Subcutaneous adipose tissue (tissue), 4 donors: Measurements from ENCODE around the gene PTPRJ. TPM values are rescaled to one million over a fixed set of nuclear protein-coding genes. Genes with fewer than 3 reads are reported as not detected.

Source experiments
- CTCF ChIP-seq: fragments of 450-650 bp; IDR thresholded peaks from one replicate; pipeline ENCODE4 v1.5.1; 2016; ENCODE audit warnings: low read depth, mild to moderate bottlenecking, control low read depth, antibody characterized with exemption, moderate library complexity
- total RNA-seq, 4 donors: library from RNA; depleted of rRNA; stranded (reverse); fragments of >200 nt; gene quantifications; one replicate each; pipeline ENCODE4 v1.1.0, GENCODE V29; 2016

Gene PTPRJ
- total RNA-seq, 4 donors from 2014 or later = 5.1 to 28.7 (median 9.4) TPM

GRCh38 chr11:48074425-48075181, 94.2 kb downstream of the PTPRJ start:
- TF ChIP-seq CTCF = no peak

GRCh38 chr11:48075637-48076036, 95.3 kb downstream of the PTPRJ start:
- TF ChIP-seq CTCF = no peak

DNA sequence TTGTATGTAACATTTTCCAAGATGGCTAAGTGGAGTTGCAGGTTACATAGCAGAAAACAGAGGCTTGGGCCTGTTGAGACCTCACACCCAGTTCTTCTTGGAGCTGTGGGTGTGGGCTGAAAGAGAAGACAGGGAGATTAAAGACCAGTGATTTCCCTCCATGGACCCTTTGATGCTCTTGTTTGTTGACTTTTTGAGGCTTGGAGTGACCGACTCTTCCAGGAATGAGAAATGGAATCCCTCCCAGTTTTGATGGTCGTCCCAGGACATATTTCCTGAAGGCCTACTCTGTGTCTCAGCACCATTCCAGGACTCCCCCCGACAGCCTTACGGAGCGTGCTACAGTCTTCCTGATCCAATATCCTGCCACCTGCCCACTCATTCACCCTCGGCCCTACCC, 96.9 kb downstream of the PTPRJ start:
- no peak for TF ChIP-seq CTCF

DNA sequence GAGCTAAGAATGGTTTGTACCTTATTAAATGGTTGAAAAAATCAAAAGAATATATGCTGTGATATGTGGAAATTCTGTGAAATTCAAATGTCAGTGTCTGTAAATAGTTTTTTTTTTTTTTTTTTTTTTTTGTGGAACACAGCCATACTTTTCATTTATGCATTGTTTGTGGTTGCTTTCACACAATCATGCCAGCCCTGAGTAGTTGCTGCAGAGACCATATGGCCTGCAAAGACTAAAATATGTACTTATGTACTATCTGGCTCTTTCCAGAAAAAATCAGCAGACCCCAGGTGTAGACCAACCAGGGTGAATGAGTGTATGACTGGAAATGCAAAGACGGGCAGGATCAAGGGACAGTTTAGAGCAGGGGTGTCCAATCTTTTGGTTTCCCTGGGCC, 98.3 kb downstream of the PTPRJ start:
- no peak for TF ChIP-seq CTCF

- TF ChIP-seq CTCF = no peak
Observed at GRCh38 chr11:48079596-48079995, 99.2 kb downstream of the PTPRJ start.

- TF ChIP-seq CTCF = no peak
Observed at GRCh38 chr11:48080301-48080861, 100.0 kb downstream of the PTPRJ start.

DNA sequence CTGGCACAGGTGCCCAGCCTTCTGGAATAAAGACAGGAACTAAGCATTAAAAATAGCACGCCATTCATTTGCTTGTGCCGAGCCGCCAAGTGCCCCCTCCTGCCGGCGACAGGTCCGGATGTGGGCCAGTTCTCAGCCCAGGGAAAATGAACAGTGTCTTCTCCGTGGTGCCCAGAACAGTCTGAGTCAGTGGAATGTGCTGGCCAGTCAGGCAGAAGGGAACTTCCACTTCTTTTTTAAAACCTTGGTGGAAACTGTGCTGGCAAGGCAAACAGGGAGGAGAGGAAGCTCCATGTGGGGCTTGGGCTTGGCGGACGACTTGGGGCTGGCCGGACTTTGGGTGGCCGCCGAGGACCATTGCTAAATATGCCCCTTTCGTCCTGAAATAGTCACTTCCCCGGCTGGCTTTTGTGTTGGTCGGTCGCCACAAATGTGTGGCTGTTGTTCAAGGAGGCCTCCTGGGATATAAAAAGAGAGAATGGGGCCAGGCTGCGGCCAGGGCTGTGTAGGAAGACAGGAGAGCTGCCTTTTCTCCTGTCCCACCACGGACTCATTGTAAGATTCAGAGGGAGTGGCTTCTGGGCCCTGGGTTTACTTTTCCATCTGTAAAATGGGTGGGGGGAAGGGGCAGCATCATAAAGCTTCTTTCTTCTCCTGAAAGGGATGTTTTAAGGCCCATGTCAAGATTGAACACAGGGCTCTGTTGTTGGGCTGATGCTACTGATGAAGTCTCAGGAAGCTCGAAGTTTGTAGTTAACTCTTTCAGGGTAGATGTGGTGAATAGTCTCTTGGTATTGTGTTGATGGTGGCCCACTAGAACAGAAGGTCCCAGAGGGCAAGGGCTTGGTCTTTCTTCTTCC, 101.0 kb downstream of the PTPRJ start:
- no peak for TF ChIP-seq CTCF
